H9 (cell line): Measurements from ENCODE around the gene EGLN3. TPM values are rescaled to one million over a fixed set of nuclear protein-coding genes. Genes with fewer than 3 reads are reported as not detected.
A peak's percentile ranks its signal among the peaks of the same experiment; 100 is the strongest.

Source experiments
- DNase-seq: peaks from one replicate; pipeline ENCODE4 v3.0.0-alpha.2; 2017
- H2AFZ ChIP-seq: one replicate; pipeline ENCODE4 v1.6.1; 2013; ENCODE audit warnings: mild to moderate bottlenecking, low read length, control low read depth, moderate library complexity
- H2AK5ac ChIP-seq: 2 replicates; pipeline ENCODE4 v1.6.1; 2013; ENCODE audit warnings: low read length, control low read depth, mixed read lengths; ENCODE audit not compliant: insufficient read length
- H2BK120ac ChIP-seq: one replicate; pipeline ENCODE4 v1.6.1; 2013; ENCODE audit warnings: low read depth, mild to moderate bottlenecking, low read length, control low read depth, inconsistent platforms; ENCODE audit not compliant: poor library complexity, severe bottlenecking
- H2BK12ac ChIP-seq: 2 replicates; pipeline ENCODE4 v1.6.1; 2013; ENCODE audit warnings: low read length, control low read depth, mixed read lengths, low read depth; ENCODE audit not compliant: insufficient read length
- H2BK15ac ChIP-seq: 2 replicates; pipeline ENCODE4 v1.6.1; 2013; ENCODE audit warnings: low read depth, low read length, control low read depth
- H2BK20ac ChIP-seq: one replicate; pipeline ENCODE4 v1.6.1; 2013; ENCODE audit warnings: low read depth, mild to moderate bottlenecking, low read length, control low read depth, inconsistent platforms; ENCODE audit not compliant: poor library complexity, severe bottlenecking
- H2BK5ac ChIP-seq: 2 replicates; pipeline ENCODE4 v1.6.1; 2013; ENCODE audit warnings: low read length, control low read depth, mixed read lengths; ENCODE audit not compliant: insufficient read length
- H3K14ac ChIP-seq: 2 replicates; pipeline ENCODE4 v1.6.1; 2013; ENCODE audit warnings: low read length, control low read depth; ENCODE audit not compliant: insufficient read depth
- H3K18ac ChIP-seq: 2 replicates; pipeline ENCODE4 v1.6.1; 2013; ENCODE audit warnings: low read depth, mild to moderate bottlenecking, mixed read lengths, low read length, control low read depth; ENCODE audit not compliant: insufficient read length
- H3K23ac ChIP-seq: 2 replicates; pipeline ENCODE4 v1.6.1; 2013; ENCODE audit warnings: low read length, control low read depth, mixed read lengths, low read depth; ENCODE audit not compliant: insufficient read length
- H3K23me2 ChIP-seq: 2 replicates; pipeline ENCODE4 v1.6.1; 2013; ENCODE audit warnings: low read depth, mild to moderate bottlenecking, mixed read lengths, low read length, control low read depth; ENCODE audit not compliant: insufficient read length, poor library complexity, severe bottlenecking
- H3K27ac ChIP-seq: 2 replicates; pipeline ENCODE4 v1.5.1; 2013; ENCODE audit warnings: low read length, control low read depth, mixed read lengths, low read depth; ENCODE audit not compliant: insufficient read length
- H3K27me3 ChIP-seq: 2 replicates; pipeline ENCODE4 v1.6.1; 2013; ENCODE audit warnings: low read length, control low read depth, inconsistent platforms; ENCODE audit not compliant: insufficient read depth
- H3K4ac ChIP-seq: 2 replicates; pipeline ENCODE4 v1.6.1; 2013; ENCODE audit warnings: low read depth, mild to moderate bottlenecking, control low read depth, inconsistent platforms, low read length, moderate library complexity
- H3K4me1 ChIP-seq: 2 replicates; pipeline ENCODE4 v1.6.1; 2013; ENCODE audit warnings: low read length, control low read depth, inconsistent platforms; ENCODE audit not compliant: insufficient read depth
- H3K4me2 ChIP-seq: 2 replicates; pipeline ENCODE4 v1.6.1; 2013; ENCODE audit warnings: low read length, control low read depth, mixed read lengths; ENCODE audit not compliant: insufficient read length, insufficient read depth
- H3K56ac ChIP-seq: 2 replicates; pipeline ENCODE4 v1.6.1; 2013; ENCODE audit warnings: low read depth, mild to moderate bottlenecking, mixed read lengths, low read length, control low read depth; ENCODE audit not compliant: insufficient read length
- H3K79me1 ChIP-seq: 2 replicates; pipeline ENCODE4 v1.6.1; 2013; ENCODE audit warnings: low read depth, mild to moderate bottlenecking, moderate library complexity, low read length, control low read depth, inconsistent platforms; ENCODE audit not compliant: insufficient read depth, poor library complexity, severe bottlenecking
- H3K79me2 ChIP-seq: 2 replicates; pipeline ENCODE4 v1.6.1; 2013; ENCODE audit warnings: low read length, control low read depth, inconsistent platforms; ENCODE audit not compliant: insufficient read depth
- H3K9ac ChIP-seq: 2 replicates; pipeline ENCODE4 v1.6.1; 2013; ENCODE audit warnings: low read length, control low read depth, mixed read lengths; ENCODE audit not compliant: insufficient read length; ENCODE audit errors: extremely low read depth
- H3K9me3 ChIP-seq: one replicate; pipeline ENCODE4 v1.6.1; 2013; ENCODE audit warnings: low read depth, low read length, inconsistent platforms; ENCODE audit not compliant: control insufficient read depth
- H3T11ph ChIP-seq: one replicate; pipeline ENCODE4 v1.6.1; 2013; ENCODE audit warnings: mild to moderate bottlenecking, low read length, control low read depth, inconsistent platforms
- H4K20me1 ChIP-seq: one replicate; pipeline ENCODE4 v1.6.1; 2013; ENCODE audit not compliant: control insufficient read depth, insufficient read length, insufficient read depth
- H4K5ac ChIP-seq: 2 replicates; pipeline ENCODE4 v1.6.1; 2013; ENCODE audit warnings: low read depth, mild to moderate bottlenecking, mixed read lengths, low read length, control low read depth; ENCODE audit not compliant: insufficient read length
- H4K8ac ChIP-seq: replicated peaks from 2 replicates; pipeline ENCODE4 v1.6.1; 2013; ENCODE audit warnings: low read length, control low read depth, mixed read lengths, low read depth; ENCODE audit not compliant: insufficient read length
- H4K91ac ChIP-seq: 2 replicates; pipeline ENCODE4 v1.6.1; 2013; ENCODE audit warnings: low read depth, mild to moderate bottlenecking, moderate library complexity, mixed read lengths, low read length, control low read depth; ENCODE audit not compliant: insufficient read length
- H3K27ac Mint-ChIP-seq, 3 experiments: 2 replicates in 2 of 3; 3 replicates in 1 of 3; pipeline ENCODE4 v1.8.0; 2020 to 2021; ENCODE audit warnings: mixed read lengths in 3 of 3, mild to moderate bottlenecking in 1 of 3, moderate library complexity in 1 of 3
- H3K27me3 Mint-ChIP-seq: 2 replicates; pipeline ENCODE4 v1.8.0; 2021; ENCODE audit warnings: low read depth, mild to moderate bottlenecking, moderate library complexity, mixed read lengths
- H3K36me3 Mint-ChIP-seq, 3 experiments: 2 replicates in 2 of 3; 3 replicates in 1 of 3; pipeline ENCODE4 v1.8.0; 2020 to 2021; ENCODE audit warnings: low read depth in 3 of 3, mixed read lengths in 3 of 3; ENCODE audit not compliant: insufficient read depth in 1 of 3
- H3K4me1 Mint-ChIP-seq, 2 experiments: 2 replicates each; pipeline ENCODE4 v1.8.0; 2020; ENCODE audit warnings: mixed read lengths in 2 of 2
- H3K4me3 Mint-ChIP-seq, 2 experiments: 2 replicates in 1 of 2; 3 replicates in 1 of 2; pipeline ENCODE4 v1.8.0; 2020 to 2021; ENCODE audit warnings: mild to moderate bottlenecking in 2 of 2, mixed read lengths in 2 of 2, moderate library complexity in 1 of 2
- H3K9me3 Mint-ChIP-seq, 2 experiments: 2 replicates in 1 of 2; 3 replicates in 1 of 2; pipeline ENCODE4 v1.8.0; 2020; ENCODE audit warnings: mild to moderate bottlenecking in 2 of 2, mixed read lengths in 2 of 2, moderate library complexity in 1 of 2
- CTCF ChIP-seq: fragments of 200-600 bp; sonication (generic); conservative IDR thresholded peaks from 3 replicates; pipeline ENCODE4 v1.8.0; 2021; ENCODE audit warnings: antibody characterized with exemption, mild to moderate bottlenecking
- WGBS: extraction: QIAGEN DNeasy Blood & Tissue Kit; methylation state at CpG from one replicate; pipeline ENCODE4 v1.1.7; 2013; ENCODE audit warnings: missing lambda C conversion rate, low lambda C conversion rate, mixed read lengths; ENCODE audit not compliant: insufficient read length; ENCODE audit errors: extremely low coverage; 5-methylcytosine and 5-hydroxymethylcytosine counted together
- total RNA-seq: library from RNA; stranded (reverse); gene quantifications from 2 replicates; pipeline ENCODE4 v1.2.1, GENCODE V29; 2021

Gene EGLN3
- total RNA-seq, 1 experiment from 2014 or later = 19.8 TPM

GRCh38 chr14:33949411-33949893 lies 1.4 kb downstream of the EGLN3 start:
- H3K27ac ChIP-seq = no peak overlapping the region
- no peak overlapping the region for H2BK5ac ChIP-seq
- no peak overlapping the region for H3K56ac ChIP-seq
- no peak for DNase-seq
- H3K23ac ChIP-seq = peak overlapping the region; percentile 63
- H3K14ac ChIP-seq = no peak overlapping the region
- no peak overlapping the region for H2BK12ac ChIP-seq
- no peak overlapping the region for H3K4ac ChIP-seq
- Mint-ChIP-seq H3K4me1 (peaks cover 55 to 66% of the 10 kb centered on the region in 2 experiments), H3K27me3 (peaks cover 12% of the 10 kb centered on the region), H3K9me3 (no peaks in the 10 kb centered on the region; a peak in 1 of 5 replicates), H3K27ac (no peak overlapping the region), H3K36me3 (peaks cover 6 to 28% (median 7%) of the 10 kb centered on the region in 3 experiments; a peak in 5 of 7 replicates), H3K4me3 (peak overlapping the region; percentile 81 to 82)
- peak overlapping the region; percentile 97 for H3K4me2 ChIP-seq
- no peaks in the 10 kb centered on the region for H3K9me3 ChIP-seq
- no peaks in the 10 kb centered on the region for H4K20me1 ChIP-seq
- TF ChIP-seq CTCF = no peak
- peaks cover 22% of the 10 kb centered on the region for H3K23me2 ChIP-seq
- H4K5ac ChIP-seq = no peak overlapping the region
- no peak overlapping the region for H2AK5ac ChIP-seq
- no peak overlapping the region for H2BK15ac ChIP-seq
- no peak overlapping the region for H2BK20ac ChIP-seq
- no peak overlapping the region for H2AFZ ChIP-seq
- peaks cover 4% of the 10 kb centered on the region; the same call in 1 of the 2 replicates for H3K27me3 ChIP-seq
- WGBS = no CpG with 5 or more reads among the region's 9 CpGs
- no peak overlapping the region for H2BK120ac ChIP-seq
- no peak overlapping the region for H4K8ac ChIP-seq
- no peaks in the 10 kb centered on the region for H3K79me1 ChIP-seq
- H3K9ac ChIP-seq = peak overlapping the region; percentile 56
- no peak overlapping the region for H4K91ac ChIP-seq
- H3K18ac ChIP-seq = no peak overlapping the region
- H3K4me1 ChIP-seq = peaks cover 3% of the 10 kb centered on the region; the same call in 1 of the 2 replicates
- H3K79me2 ChIP-seq = peaks cover 11% of the 10 kb centered on the region; the same call in 1 of the 2 replicates
- H3T11ph ChIP-seq = no peak overlapping the region
